Mucosa of descending colon (tissue), 3 donors: ENCODE measurements around the gene SLC29A3. TPM values are rescaled to one million over a fixed set of nuclear protein-coding genes. Genes with fewer than 3 reads are reported as not detected.

Source experiments
- ATAC-seq: fragments of 200-7000 bp; cut with Tn5 transposase; one replicate; pipeline ENCODE4 v1.9.1; 2020; ENCODE audit warnings: mild to moderate bottlenecking, moderate library complexity
- DNase-seq, 3 donors: peaks; one replicate each; pipeline ENCODE4 v3.0.0-alpha.2; 2020
- H3K36me3 ChIP-seq: fragments of 200-600 bp; one replicate; pipeline ENCODE4 v1.8.0; 2021; ENCODE audit warnings: low read depth, mild to moderate bottlenecking
- H3K4me1 ChIP-seq: fragments of 200-600 bp; one replicate; pipeline ENCODE4 v1.8.0; 2021; ENCODE audit warnings: low read depth, mild to moderate bottlenecking
- H3K4me3 ChIP-seq: fragments of 200-600 bp; one replicate; pipeline ENCODE4 v1.8.0; 2021; ENCODE audit warnings: mild to moderate bottlenecking
- H3K9me3 ChIP-seq: fragments of 200-600 bp; one replicate; pipeline ENCODE4 v1.8.0; 2021; ENCODE audit warnings: mild to moderate bottlenecking
- intact Hi-C, 2 donors: fragments of 100-400 bp; cut with DNase I in 1 of 2; cut with micrococcal nuclease in 1 of 2; formaldehyde crosslinking; loops; one replicate each; pipeline versions ENCODE4 v1.11.0 to v1.11.1; 2022; cut with DNase I, micrococcal nuclease
- total RNA-seq, 3 donors: library from RNA; stranded (reverse); fragmentation: NEBNext Ultra II Directional in 2 of 3; extraction: Animal tissue kit (Norgen Biotek cat#: 25700) in 2 of 3; gene quantifications; one replicate each; pipeline versions ENCODE4 v1.2.1 to v1.2.4, GENCODE V29; 2021 to 2023
- TF ChIP-seq, protein P1 (sequence below): fragments of 200-600 bp; IDR thresholded peaks from one replicate; pipeline ENCODE4 v1.8.0; 2022; ENCODE audit warnings: antibody characterized with exemption, mild to moderate bottlenecking
- donor health status: DM: no; HTN: no; CAD: no; lungs with moderate emphysema.
- donor health status: DM: no; HTN: no; CAD: no.
- donor health status: DM: no; HTN: yes; CAD: no.

SLC29A3 gene
- total RNA-seq, 3 donors from 2014 or later, result 6.0 to 6.4 (median 6.3) TPM

DNA sequence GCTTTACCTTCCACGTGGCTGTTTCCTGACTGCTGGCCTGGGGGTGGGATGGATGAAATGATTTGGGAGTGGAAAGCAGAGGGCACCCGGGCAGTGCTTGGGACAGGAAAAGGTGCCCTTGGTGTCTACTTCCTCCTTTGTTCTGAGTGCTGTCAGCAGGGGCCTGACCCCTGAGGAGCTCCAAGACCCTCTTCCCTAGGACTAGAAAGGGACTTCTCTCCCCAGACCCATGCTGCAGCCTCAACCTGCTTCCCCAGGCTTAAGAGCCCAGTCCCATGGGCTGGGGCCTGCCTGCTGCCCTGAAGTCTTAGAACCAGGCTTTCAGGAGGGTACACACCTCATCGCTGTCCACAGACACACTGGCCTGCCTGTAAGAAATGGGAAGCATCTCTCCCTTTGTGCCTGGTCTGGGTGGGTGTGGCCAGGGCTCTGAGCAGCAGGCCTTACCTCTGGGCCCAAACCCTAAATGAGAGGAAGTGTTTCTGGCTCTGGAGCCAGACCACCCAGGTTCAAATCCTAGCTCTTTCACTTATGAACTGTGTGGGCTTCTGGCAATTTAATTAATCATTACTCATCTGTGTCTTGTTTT lies 90.6 kb downstream of the SLC29A3 start:
- TF ChIP-seq, protein P1, sequence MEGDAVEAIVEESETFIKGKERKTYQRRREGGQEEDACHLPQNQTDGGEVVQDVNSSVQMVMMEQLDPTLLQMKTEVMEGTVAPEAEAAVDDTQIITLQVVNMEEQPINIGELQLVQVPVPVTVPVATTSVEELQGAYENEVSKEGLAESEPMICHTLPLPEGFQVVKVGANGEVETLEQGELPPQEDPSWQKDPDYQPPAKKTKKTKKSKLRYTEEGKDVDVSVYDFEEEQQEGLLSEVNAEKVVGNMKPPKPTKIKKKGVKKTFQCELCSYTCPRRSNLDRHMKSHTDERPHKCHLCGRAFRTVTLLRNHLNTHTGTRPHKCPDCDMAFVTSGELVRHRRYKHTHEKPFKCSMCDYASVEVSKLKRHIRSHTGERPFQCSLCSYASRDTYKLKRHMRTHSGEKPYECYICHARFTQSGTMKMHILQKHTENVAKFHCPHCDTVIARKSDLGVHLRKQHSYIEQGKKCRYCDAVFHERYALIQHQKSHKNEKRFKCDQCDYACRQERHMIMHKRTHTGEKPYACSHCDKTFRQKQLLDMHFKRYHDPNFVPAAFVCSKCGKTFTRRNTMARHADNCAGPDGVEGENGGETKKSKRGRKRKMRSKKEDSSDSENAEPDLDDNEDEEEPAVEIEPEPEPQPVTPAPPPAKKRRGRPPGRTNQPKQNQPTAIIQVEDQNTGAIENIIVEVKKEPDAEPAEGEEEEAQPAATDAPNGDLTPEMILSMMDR, result no peak
- DNase-seq, result no peak

More for the DNA sequence above, 90.6 kb downstream of the SLC29A3 start:
- H3K4me1 ChIP-seq, result no peaks in the 10 kb centered on the region
- ATAC-seq, result no peak
- intact Hi-C loops, result no loop called here
- H3K36me3 ChIP-seq, result no peaks in the 10 kb centered on the region
- peaks cover 6% of the 10 kb centered on the region for H3K9me3 ChIP-seq
- H3K4me3 ChIP-seq, result no peak overlapping the region

Other genes with a start within 250 kb of the SLC29A3 start
- gene UNC5B, start 106.7 kb upstream of the SLC29A3 start, total RNA-seq, result 10 to 100 TPM; 11.0 to 17.4 (median 11.4) TPM
- gene CDH23, start 77.7 kb downstream of the SLC29A3 start, total RNA-seq, result 1 to 10 TPM; 1.8 to 3.6 (median 3.0) TPM